Loucy (cell line): ENCODE measurements around the gene CNPY1.

Source experiments
- H2AFZ ChIP-seq: fragments of 200-600 bp; sonication (generic); 2 replicates; pipeline ENCODE4 v1.6.0; 2016; ENCODE audit warnings: antibody characterized with exemption, mild to moderate bottlenecking, low read length, moderate library complexity
- H3F3A ChIP-seq: fragments of 200-600 bp; 2 replicates; pipeline ENCODE4 v1.6.0; 2016; ENCODE audit warnings: antibody characterized with exemption, low read depth, mild to moderate bottlenecking
- H3K27me3 ChIP-seq: fragments of 200-600 bp; sonication (generic); 2 replicates; pipeline ENCODE4 v1.6.1; 2014; ENCODE audit warnings: low read length, mild to moderate bottlenecking; ENCODE audit not compliant: insufficient read depth, poor library complexity, severe bottlenecking
- H3K36me3 ChIP-seq: fragments of 200-600 bp; sonication (generic); 2 replicates; pipeline ENCODE4 v1.6.1; 2016; ENCODE audit warnings: low read length; ENCODE audit not compliant: insufficient read depth
- H3K4me1 ChIP-seq: fragments of 200-600 bp; sonication (generic); 2 replicates; pipeline ENCODE4 v1.5.1; 2014; ENCODE audit warnings: low read length, mild to moderate bottlenecking; ENCODE audit not compliant: insufficient read depth, poor library complexity, severe bottlenecking
- H3K4me2 ChIP-seq: fragments of 200-600 bp; sonication (generic); 2 replicates; pipeline ENCODE4 v1.6.0; 2014; ENCODE audit warnings: antibody characterized with exemption, low read length, low read depth, mild to moderate bottlenecking; ENCODE audit not compliant: poor library complexity, severe bottlenecking
- H3K4me3 ChIP-seq: fragments of 200-600 bp; sonication (generic); 2 replicates; pipeline ENCODE4 v1.5.1; 2014; ENCODE audit warnings: low read length, mild to moderate bottlenecking, mixed read lengths; ENCODE audit not compliant: poor library complexity, severe bottlenecking
- H3K79me2 ChIP-seq: fragments of 200-600 bp; sonication (generic); 2 replicates; pipeline ENCODE4 v1.6.1; 2014; ENCODE audit warnings: low read length; ENCODE audit not compliant: insufficient read depth
- H3K9ac ChIP-seq: fragments of 200-600 bp; sonication (generic); 2 replicates; pipeline ENCODE4 v1.6.0; 2014; ENCODE audit warnings: mild to moderate bottlenecking, low read depth, low read length, moderate library complexity; ENCODE audit not compliant: poor library complexity, severe bottlenecking
- H3K9me2 ChIP-seq: fragments of 200-600 bp; sonication (generic); replicated peaks from 2 replicates; pipeline ENCODE4 v1.6.1; 2016; ENCODE audit warnings: low read depth, low read length, mixed read lengths
- H3K9me3 ChIP-seq: fragments of 200-600 bp; sonication (generic); 2 replicates; pipeline ENCODE4 v1.6.1; 2014; ENCODE audit warnings: mild to moderate bottlenecking, antibody characterized with exemption, low read length, low read depth; ENCODE audit not compliant: insufficient read depth
- H4K20me1 ChIP-seq: fragments of 200-600 bp; sonication (generic); 2 replicates; pipeline ENCODE4 v1.6.0; 2014; ENCODE audit warnings: antibody characterized with exemption, low read length, mild to moderate bottlenecking; ENCODE audit not compliant: insufficient read depth, poor library complexity, severe bottlenecking
- EZH2phosphoT487 ChIP-seq: fragments of 200-600 bp; IDR thresholded peaks from 2 replicates; pipeline ENCODE4 v1.6.1; 2018; ENCODE audit warnings: antibody characterized with exemption, mild to moderate bottlenecking, moderate library complexity, borderline replicate concordance
- TF ChIP-seq, protein P1 (sequence below): fragments of 200-600 bp; sonication (generic); conservative IDR thresholded peaks from 2 replicates; pipeline ENCODE4 v1.5.1; 2014; ENCODE audit warnings: mild to moderate bottlenecking, antibody characterized with exemption, low read length

The CNPY1 gene

DNA sequence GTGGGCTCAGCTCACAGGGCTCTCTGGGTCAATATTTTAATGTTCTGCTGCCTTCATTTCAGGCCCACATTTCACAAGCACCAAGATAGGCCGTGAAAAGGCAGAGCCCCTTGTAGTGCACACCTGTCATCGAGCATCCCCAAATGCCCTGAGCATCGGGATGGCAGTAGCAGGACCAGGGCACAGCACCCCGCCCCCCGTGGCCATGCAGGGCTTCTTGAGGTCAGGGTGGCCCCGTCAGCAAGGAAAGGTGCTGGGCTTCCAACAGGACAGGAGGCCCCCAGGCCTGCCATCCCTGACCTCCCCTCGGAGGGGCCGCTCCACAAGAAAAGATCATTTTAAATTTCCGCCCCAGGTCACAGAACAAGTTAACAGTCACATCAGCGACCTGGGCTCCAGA is 2.9 kb upstream of the CNPY1 start:
- TF ChIP-seq, protein P1, sequence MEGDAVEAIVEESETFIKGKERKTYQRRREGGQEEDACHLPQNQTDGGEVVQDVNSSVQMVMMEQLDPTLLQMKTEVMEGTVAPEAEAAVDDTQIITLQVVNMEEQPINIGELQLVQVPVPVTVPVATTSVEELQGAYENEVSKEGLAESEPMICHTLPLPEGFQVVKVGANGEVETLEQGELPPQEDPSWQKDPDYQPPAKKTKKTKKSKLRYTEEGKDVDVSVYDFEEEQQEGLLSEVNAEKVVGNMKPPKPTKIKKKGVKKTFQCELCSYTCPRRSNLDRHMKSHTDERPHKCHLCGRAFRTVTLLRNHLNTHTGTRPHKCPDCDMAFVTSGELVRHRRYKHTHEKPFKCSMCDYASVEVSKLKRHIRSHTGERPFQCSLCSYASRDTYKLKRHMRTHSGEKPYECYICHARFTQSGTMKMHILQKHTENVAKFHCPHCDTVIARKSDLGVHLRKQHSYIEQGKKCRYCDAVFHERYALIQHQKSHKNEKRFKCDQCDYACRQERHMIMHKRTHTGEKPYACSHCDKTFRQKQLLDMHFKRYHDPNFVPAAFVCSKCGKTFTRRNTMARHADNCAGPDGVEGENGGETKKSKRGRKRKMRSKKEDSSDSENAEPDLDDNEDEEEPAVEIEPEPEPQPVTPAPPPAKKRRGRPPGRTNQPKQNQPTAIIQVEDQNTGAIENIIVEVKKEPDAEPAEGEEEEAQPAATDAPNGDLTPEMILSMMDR = no peak
- TF ChIP-seq EZH2phosphoT487 = no peak
- H3K27me3 ChIP-seq = no peaks in the 10 kb centered on the region
- H3K36me3 ChIP-seq = no peaks in the 10 kb centered on the region
- no peaks in the 10 kb centered on the region for H3K9me3 ChIP-seq
- no peak overlapping the region for H3K9ac ChIP-seq
- no peak overlapping the region for H3K4me2 ChIP-seq
- H2AFZ ChIP-seq = no peak overlapping the region
- no peaks in the 10 kb centered on the region for H4K20me1 ChIP-seq
- no peak overlapping the region for H3K4me3 ChIP-seq
- H3F3A ChIP-seq = no peaks in the 10 kb centered on the region
- H3K4me1 ChIP-seq = no peaks in the 10 kb centered on the region
- no peaks in the 10 kb centered on the region for H3K79me2 ChIP-seq
- no peaks in the 10 kb centered on the region for H3K9me2 ChIP-seq

DNA sequence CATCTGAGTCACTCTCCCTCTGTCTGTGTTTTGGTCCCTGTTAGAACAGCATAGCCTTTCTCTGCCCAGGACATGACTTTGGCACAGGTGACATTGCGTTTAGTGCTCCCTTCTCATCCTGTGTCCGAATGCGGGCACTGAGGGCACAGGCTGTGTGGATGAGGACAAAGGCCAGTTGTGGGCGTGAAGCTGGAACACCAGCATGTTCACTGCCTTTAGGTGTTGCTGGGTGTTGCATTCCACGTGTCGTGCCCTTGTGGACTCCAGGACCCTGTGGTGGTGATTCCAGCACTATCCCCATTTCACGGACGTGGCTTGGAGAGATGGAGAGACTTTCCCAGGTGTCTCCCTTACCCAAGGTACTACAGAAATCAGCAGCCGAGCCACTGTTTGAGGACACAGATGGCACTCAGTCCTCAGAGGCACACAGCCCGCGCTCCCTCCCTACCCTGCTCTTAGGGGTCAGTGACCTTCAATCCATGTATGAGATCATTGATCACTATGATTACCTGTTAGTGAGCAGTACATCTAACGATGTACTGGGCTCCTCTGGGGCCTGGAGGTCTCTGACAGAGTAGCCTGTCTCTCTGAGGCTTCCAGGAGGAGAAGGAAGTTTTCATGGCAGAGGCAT is 917 bp upstream of the CNPY1 start:
- no peaks in the 10 kb centered on the region for H3K79me2 ChIP-seq
- no peaks in the 10 kb centered on the region for H3K4me1 ChIP-seq
- H3K36me3 ChIP-seq = no peaks in the 10 kb centered on the region
- no peaks in the 10 kb centered on the region for H3K9me2 ChIP-seq
- no peaks in the 10 kb centered on the region for H3F3A ChIP-seq
- no peaks in the 10 kb centered on the region for H3K9me3 ChIP-seq
- H3K27me3 ChIP-seq = no peaks in the 10 kb centered on the region
- no peak overlapping the region for H3K4me3 ChIP-seq
- no peak overlapping the region for H2AFZ ChIP-seq
- TF ChIP-seq, protein P1 = no peak
- TF ChIP-seq EZH2phosphoT487 = no peak
- no peak overlapping the region for H3K9ac ChIP-seq
- H4K20me1 ChIP-seq = no peaks in the 10 kb centered on the region
- H3K4me2 ChIP-seq = no peak overlapping the region

DNA sequence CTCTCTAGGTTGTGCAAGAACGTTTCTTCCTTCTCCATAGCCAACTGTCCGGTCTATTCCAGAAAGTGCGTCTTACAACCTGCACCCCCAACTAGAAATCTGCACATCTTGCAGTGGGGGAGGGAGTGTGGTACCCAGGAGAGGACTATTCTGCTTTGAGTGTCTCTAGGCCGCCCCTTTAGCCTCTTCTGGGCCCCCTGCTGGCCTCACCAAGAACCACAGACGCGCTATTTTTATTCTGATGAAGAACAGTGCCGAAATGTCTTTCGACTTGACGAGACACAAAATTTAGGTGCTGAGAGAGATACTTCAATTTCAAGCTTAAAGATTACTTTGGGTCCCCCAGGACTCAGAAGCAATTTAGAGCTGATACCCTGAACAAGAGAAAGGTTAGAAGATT is 1.0 kb downstream of the CNPY1 start:
- H3K36me3 ChIP-seq = no peaks in the 10 kb centered on the region
- no peaks in the 10 kb centered on the region for H3K9me3 ChIP-seq
- no peaks in the 10 kb centered on the region for H3K79me2 ChIP-seq
- H4K20me1 ChIP-seq = no peaks in the 10 kb centered on the region
- H3K4me1 ChIP-seq = no peaks in the 10 kb centered on the region
- no peaks in the 10 kb centered on the region for H3K27me3 ChIP-seq
- H2AFZ ChIP-seq = no peak overlapping the region
- no peaks in the 10 kb centered on the region for H3F3A ChIP-seq
- no peaks in the 10 kb centered on the region for H3K9me2 ChIP-seq
- TF ChIP-seq EZH2phosphoT487 = no peak
- TF ChIP-seq, protein P1 = peak; percentile 69
- no peak overlapping the region for H3K4me2 ChIP-seq
- no peak overlapping the region for H3K9ac ChIP-seq
- H3K4me3 ChIP-seq = no peak overlapping the region
